ENCODE data around the gene AMN1.
"Not testable (repeated sequence)": the region's sequence is repeated elsewhere in the genome, so short reads cannot be mapped to it uniquely, and the experiment has no call there.

AMN1 gene

DNA sequence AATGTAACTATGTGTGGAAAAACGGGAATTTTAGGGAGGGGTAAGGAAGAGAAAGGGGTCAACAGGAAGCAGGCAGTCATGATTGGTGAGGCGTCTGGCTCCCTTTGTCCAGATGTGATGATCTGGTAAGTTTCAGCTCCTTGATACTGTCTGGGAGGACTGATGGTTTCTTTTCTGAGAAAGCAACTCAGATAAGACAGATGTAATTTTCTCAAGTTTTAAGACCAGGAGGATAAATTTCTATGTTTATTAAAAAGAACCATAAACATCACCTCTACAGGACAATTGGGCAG lies 21.9 kb upstream of the AMN1 start:
- DNase-seq, result no peak
- no peaks in the 10 kb centered on the region for H3K27me3 ChIP-seq
- H3K4me1 ChIP-seq, result no peaks in the 10 kb centered on the region
- TF ChIP-seq, protein P1, sequence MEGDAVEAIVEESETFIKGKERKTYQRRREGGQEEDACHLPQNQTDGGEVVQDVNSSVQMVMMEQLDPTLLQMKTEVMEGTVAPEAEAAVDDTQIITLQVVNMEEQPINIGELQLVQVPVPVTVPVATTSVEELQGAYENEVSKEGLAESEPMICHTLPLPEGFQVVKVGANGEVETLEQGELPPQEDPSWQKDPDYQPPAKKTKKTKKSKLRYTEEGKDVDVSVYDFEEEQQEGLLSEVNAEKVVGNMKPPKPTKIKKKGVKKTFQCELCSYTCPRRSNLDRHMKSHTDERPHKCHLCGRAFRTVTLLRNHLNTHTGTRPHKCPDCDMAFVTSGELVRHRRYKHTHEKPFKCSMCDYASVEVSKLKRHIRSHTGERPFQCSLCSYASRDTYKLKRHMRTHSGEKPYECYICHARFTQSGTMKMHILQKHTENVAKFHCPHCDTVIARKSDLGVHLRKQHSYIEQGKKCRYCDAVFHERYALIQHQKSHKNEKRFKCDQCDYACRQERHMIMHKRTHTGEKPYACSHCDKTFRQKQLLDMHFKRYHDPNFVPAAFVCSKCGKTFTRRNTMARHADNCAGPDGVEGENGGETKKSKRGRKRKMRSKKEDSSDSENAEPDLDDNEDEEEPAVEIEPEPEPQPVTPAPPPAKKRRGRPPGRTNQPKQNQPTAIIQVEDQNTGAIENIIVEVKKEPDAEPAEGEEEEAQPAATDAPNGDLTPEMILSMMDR (IDR thresholded peaks at IDR 0.05; ENCODE audit: low read depth, low read length), result no peak
- no peaks in the 10 kb centered on the region for H3K9me3 ChIP-seq
- H3K36me3 ChIP-seq, result no peaks in the 10 kb centered on the region
- no peak overlapping the region for H3K4me3 ChIP-seq (ENCODE audit: low read depth, low read length)

GRCh38 chr12:31749024-31749704 lies 20.3 kb upstream of the AMN1 start:
- no peak for DNase-seq
- no peaks in the 10 kb centered on the region for H3K9me3 ChIP-seq
- H3K4me1 ChIP-seq, result no peaks in the 10 kb centered on the region
- TF ChIP-seq, protein P1 (IDR thresholded peaks at IDR 0.05; ENCODE audit: low read depth, low read length), result no peak
- no peak overlapping the region for H3K4me3 ChIP-seq (ENCODE audit: low read depth, low read length)
- no peaks in the 10 kb centered on the region for H3K36me3 ChIP-seq
- H3K27me3 ChIP-seq, result no peaks in the 10 kb centered on the region

DNA sequence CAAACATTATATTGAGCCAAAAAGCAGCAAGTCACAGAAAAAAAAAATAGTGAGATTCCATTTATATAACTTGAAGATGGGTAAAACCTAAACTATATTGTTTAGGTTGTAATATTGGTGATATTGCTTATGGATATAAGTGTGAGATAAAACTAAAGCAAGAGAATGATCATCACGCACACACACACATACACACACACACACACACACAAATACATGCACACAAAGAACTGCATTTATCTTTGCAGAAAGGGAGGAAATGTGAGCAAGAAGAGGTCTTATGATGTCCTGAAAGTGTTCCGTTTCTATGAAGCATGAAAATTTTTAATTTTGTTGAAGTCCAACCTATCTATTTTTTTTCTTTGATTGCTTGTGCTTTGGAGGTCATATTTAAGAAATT lies 16.4 kb upstream of the AMN1 start:
- Histone ChIP-seq H3K27me3 (no peaks in the 10 kb centered on the region), H3K4me3 (ENCODE audit: low read depth, low read length) (no peak overlapping the region), H3K36me3 (no peaks in the 10 kb centered on the region), H3K9me3 (no peaks in the 10 kb centered on the region; the same call in 1 of the 2 replicates), H3K4me1 (no peaks in the 10 kb centered on the region)
- TF ChIP-seq, protein P1 (IDR thresholded peaks at IDR 0.05; ENCODE audit: low read depth, low read length), result no peak
- DNase-seq, result no peak

DNA sequence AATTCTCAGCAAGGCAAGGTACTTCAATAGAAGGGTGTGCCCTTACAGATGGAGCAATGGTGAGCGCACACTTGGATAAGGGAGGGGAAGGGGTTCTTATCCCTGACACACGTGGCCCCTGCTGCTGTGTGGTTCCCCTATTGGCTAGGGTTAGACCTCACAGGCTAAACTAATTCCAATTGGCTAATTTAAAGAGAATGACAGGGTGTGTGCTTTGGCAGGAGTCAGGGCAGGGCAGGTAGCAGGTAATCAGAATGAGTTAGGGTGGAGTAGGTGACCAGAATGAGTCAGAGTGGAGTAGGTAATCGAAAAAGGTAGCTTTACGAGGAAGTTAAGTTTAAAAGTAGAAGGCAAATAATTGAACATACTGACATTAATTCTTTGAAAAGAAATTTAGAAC lies 15.5 kb upstream of the AMN1 start:
- not testable (repeated sequence) for H3K27me3 ChIP-seq; H3K9me3 ChIP-seq; H3K4me3 ChIP-seq (ENCODE audit: low read depth, low read length); DNase-seq; H3K4me1 ChIP-seq; H3K36me3 ChIP-seq

DNA sequence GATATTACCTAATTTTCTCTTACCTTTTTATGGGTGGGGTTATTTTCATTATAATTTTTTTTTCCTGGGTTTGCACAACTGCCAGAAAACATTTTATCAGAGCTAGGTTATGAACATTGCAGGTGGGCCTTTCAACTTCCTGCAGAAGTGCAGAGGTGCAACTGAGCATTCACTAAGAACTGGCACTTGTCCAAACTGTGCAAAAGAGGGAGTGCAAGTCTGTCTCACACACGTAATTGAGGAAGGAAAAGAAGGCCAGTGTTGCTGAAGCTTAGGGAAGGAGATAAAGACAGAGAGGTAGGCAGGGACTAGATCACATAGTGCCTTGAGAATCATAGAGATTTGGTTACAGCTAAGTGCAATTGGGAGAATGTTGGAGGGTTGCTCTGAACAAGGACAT lies 14.1 kb upstream of the AMN1 start:
- DNase-seq, result no peak
- H3K36me3 ChIP-seq, result no peaks in the 10 kb centered on the region
- no peaks in the 10 kb centered on the region for H3K4me1 ChIP-seq
- H3K9me3 ChIP-seq, result no peaks in the 10 kb centered on the region; the same call in 1 of the 2 replicates
- TF ChIP-seq, protein P1 (IDR thresholded peaks at IDR 0.05; ENCODE audit: low read depth, low read length), result no peak
- no peaks in the 10 kb centered on the region for H3K27me3 ChIP-seq
- H3K4me3 ChIP-seq (ENCODE audit: low read depth, low read length), result no peak overlapping the region

DNA sequence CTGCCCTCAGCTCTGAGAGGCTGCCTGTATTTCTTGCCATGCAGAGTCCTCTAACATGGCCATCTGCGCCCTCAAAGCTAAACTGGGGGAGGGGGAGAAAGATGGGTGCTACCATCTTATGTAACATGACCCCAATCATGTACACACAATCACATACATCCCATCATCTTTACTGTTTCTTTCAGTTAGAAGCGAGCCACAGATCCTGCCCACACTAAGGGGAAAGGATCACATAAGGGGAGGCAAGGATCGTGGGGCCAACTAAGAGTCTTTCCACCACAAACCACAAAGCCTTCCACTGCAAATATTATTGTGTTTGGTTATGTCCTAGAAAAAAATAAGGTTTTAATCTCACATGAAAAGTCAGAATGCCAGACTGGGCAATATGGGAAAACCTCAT lies 11.8 kb upstream of the AMN1 start:
- Histone ChIP-seq H3K4me1 (no peaks in the 10 kb centered on the region), H3K4me3 (ENCODE audit: low read depth, low read length) (no peak overlapping the region), H3K27me3 (no peaks in the 10 kb centered on the region), H3K9me3 (no peaks in the 10 kb centered on the region; the same call in 1 of the 2 replicates), H3K36me3 (no peaks in the 10 kb centered on the region)
- TF ChIP-seq, protein P1 (IDR thresholded peaks at IDR 0.05; ENCODE audit: low read depth, low read length), result no peak
- no peak for DNase-seq

- no peaks in the 10 kb centered on the region for H3K36me3 ChIP-seq
- no peak for DNase-seq
- TF ChIP-seq, protein P1 (IDR thresholded peaks at IDR 0.05; ENCODE audit: low read depth, low read length), result no peak
- H3K27me3 ChIP-seq, result no peaks in the 10 kb centered on the region
- H3K9me3 ChIP-seq, result no peaks in the 10 kb centered on the region
- no peak overlapping the region for H3K4me3 ChIP-seq (ENCODE audit: low read depth, low read length)
- H3K4me1 ChIP-seq, result no peaks in the 10 kb centered on the region
Observed at GRCh38 chr12:31737763-31738162, 8.9 kb upstream of the AMN1 start.
